ENCODE results near the gene PTPRT.

Gene PTPRT

DNA sequence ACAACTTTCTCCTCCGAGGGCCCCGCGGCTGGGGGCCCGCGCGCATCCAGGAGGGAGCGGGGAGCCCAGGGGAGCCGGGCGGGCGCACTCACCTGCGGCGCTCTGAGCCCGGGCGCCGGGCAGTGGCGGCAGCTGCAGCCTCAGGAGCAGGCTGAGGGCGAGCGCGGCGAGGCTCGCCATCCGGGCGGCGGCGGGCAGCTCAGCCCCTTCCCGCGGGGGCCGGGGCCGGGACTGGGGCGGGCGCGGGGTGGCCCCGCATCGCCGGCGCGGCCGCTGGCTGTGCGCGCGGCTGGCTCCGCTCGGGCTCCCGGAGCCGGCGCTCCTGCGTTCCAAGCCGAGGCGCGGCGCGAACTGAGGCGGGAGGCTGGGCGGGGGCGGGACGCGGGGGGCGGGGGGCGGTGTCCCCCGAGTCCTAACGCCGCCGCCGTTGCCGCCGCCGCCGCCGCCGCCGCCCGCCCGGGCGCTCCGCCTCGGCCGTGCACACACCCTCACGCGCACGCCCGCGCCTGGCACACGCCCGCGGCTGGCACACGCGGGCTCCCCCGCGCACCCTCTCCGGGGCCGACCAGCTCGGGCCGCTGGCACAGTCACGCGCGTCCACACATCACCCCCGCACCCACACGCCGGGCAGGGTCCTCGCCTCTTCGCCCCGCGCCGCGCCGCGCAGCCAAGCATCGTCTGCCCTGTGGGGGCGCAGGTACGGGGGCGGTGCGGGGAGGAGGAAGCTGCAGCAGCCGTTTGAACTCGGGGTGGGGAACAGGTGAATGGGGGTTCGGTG is at the start of gene PTPRT:
Gene PTPRT, minus strand, starts transcription at position 353 of the 778 bp plus-strand sequence. Its CDS starts 173 bp downstream, at position 180.
- no peak within 1 kb of the TSS for H3K4me3 ChIP-seq (ENCODE audit: control insufficient read depth, low read depth, low read length)
- DNase-seq (ENCODE audit: low read depth), result no peak
- TF ChIP-seq CTCF (conservative IDR thresholded peaks at IDR 0.05; ENCODE audit: control insufficient read depth, insufficient read depth, low read depth, low read length), result no peak

DNA sequence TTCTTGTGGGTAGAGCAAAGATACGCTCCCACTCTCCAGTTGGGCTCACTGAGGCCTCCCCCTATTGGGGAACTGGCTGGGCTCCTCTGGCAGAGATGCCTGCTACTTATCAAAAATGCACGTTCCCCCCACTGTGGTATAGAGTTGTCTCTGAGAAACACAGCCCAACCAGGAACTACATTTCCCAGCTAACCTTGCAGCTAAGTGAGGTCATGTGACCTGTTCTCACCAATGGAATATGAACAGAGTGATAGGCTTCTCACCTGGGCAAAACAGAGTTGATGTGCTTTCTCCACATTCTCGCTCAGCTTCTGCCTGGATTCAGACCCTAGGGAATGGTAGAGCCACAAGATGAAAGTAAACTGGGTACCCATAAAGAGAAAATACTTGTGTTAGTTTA is 49.1 kb upstream of the PTPRT start:
- no peak for DNase-seq (ENCODE audit: low read depth)
- H3K4me3 ChIP-seq (ENCODE audit: control insufficient read depth, low read depth, low read length), result no peak overlapping the region
- no peak for TF ChIP-seq CTCF (conservative IDR thresholded peaks at IDR 0.05; ENCODE audit: control insufficient read depth, insufficient read depth, low read depth, low read length)

GRCh38 chr20:43238266-43238665 is 48.6 kb upstream of the PTPRT start:
- TF ChIP-seq CTCF (conservative IDR thresholded peaks at IDR 0.05; ENCODE audit: control insufficient read depth, insufficient read depth, low read depth, low read length), result no peak
- DNase-seq (ENCODE audit: low read depth), result no peak
- no peak overlapping the region for H3K4me3 ChIP-seq (ENCODE audit: control insufficient read depth, low read depth, low read length)

GRCh38 chr20:43237651-43238168 is 48.0 kb upstream of the PTPRT start:
- no peak for DNase-seq (ENCODE audit: low read depth)
- no peak overlapping the region for H3K4me3 ChIP-seq (ENCODE audit: control insufficient read depth, low read depth, low read length)
- TF ChIP-seq CTCF (conservative IDR thresholded peaks at IDR 0.05; ENCODE audit: control insufficient read depth, insufficient read depth, low read depth, low read length), result no peak

DNA sequence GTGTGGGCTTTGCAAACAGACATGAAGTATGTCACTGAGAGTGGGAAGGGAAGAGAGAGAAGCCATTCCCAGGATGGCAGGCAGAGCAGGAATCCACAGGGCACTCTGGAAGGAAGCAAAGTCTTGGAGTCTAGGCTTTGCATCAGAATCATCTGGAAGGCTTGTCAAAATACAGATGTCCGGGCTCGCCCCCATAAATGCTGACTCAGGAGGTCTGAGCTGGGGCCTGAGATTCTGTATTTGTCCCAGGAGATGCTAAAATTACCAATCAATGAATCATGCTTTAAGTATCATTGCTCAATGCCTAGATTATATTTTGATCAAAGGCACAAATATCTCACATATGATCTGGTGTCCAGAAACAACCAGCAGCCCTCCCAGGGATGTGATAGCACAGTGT is 46.3 kb upstream of the PTPRT start:
- TF ChIP-seq CTCF (conservative IDR thresholded peaks at IDR 0.05; ENCODE audit: control insufficient read depth, insufficient read depth, low read depth, low read length), result no peak
- H3K4me3 ChIP-seq (ENCODE audit: control insufficient read depth, low read depth, low read length), result no peak overlapping the region
- DNase-seq (ENCODE audit: low read depth), result no peak

DNA sequence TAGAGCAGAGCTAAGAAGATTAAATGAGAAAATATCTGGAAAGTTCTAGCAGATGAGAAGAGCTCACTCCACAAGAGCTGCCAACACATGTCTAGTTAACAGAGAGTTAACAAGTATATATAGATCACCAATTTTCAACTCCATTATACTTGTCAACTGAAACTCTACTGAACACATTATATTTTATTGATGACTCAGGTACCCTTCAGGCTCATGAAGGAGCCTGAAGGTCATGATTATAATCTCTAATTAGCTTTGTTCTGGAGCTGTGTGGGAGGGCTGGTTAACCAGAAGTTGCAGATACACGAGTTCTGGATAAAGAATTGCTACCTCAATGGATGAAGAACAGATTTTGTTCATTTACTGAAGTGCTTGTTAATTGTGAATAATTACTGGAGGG is 42.1 kb upstream of the PTPRT start:
- TF ChIP-seq CTCF (conservative IDR thresholded peaks at IDR 0.05; ENCODE audit: control insufficient read depth, insufficient read depth, low read depth, low read length), result no peak
- H3K4me3 ChIP-seq (ENCODE audit: control insufficient read depth, low read depth, low read length), result no peak overlapping the region
- no peak for DNase-seq (ENCODE audit: low read depth)
